PFSK-1 (cell line): ENCODE results near the gene AHCYL1.

ENCODE experiments used
- FOXP2 ChIP-seq: optimal IDR thresholded peaks from 2 replicates; pipeline ENCODE3; 2011; ENCODE audit warnings: borderline replicate concordance, control low read depth, inconsistent platforms; ENCODE audit not compliant: insufficient read depth; ENCODE audit errors: extremely low read length, extremely low read depth
- POLR2AphosphoS5 ChIP-seq: IDR thresholded peaks from 2 replicates; pipeline ENCODE4 v1.6.1; 2012; ENCODE audit warnings: low read depth, mild to moderate bottlenecking, control low read depth, low read length, moderate library complexity
- REST ChIP-seq, 2 experiments: IDR thresholded peaks; 2 replicates each; pipeline versions ENCODE4 v1.6.1 to v1.8.0; 2011 to 2012; ENCODE audit warnings: low read depth in 2 of 2, low read length in 2 of 2, control low read depth in 1 of 2, inconsistent platforms in 1 of 2, mild to moderate bottlenecking in 1 of 2, moderate library complexity in 1 of 2; ENCODE audit not compliant: insufficient read depth in 1 of 2
- SIN3A ChIP-seq: IDR thresholded peaks from 2 replicates; pipeline ENCODE4 v1.6.1; 2012; ENCODE audit warnings: mild to moderate bottlenecking, low read length, moderate library complexity, borderline replicate concordance; ENCODE audit not compliant: insufficient read depth
- TAF1 ChIP-seq: IDR thresholded peaks from 2 replicates; pipeline ENCODE4 v1.6.1; 2012; ENCODE audit warnings: low read length, control low read depth, borderline replicate concordance; ENCODE audit not compliant: insufficient read depth

AHCYL1 gene

GRCh38 chr1:110018396-110018795, 33.8 kb downstream of the AHCYL1 start:
- TF ChIP-seq TAF1: no peak
- no peak for TF ChIP-seq POLR2AphosphoS5
- TF ChIP-seq FOXP2: no peak
- no peak for TF ChIP-seq SIN3A
- no peak for TF ChIP-seq REST (IDR thresholded peaks at IDR 0.05; ENCODE audit: insufficient read depth in 1 of 2, low read depth in 2 of 2, low read length in 2 of 2)

GRCh38 chr1:110019770-110020169, 35.2 kb downstream of the AHCYL1 start:
- TF ChIP-seq TAF1 (no peak), REST (IDR thresholded peaks at IDR 0.05; ENCODE audit: insufficient read depth in 1 of 2, low read depth in 2 of 2, low read length in 2 of 2) (no peak), FOXP2 (no peak), SIN3A (no peak), POLR2AphosphoS5 (no peak)

- no peak for TF ChIP-seq SIN3A
These were observed 36.7 kb downstream of the AHCYL1 start for GRCh38 chr1:110021285-110021684.

GRCh38 chr1:110024613-110025012, 40.0 kb downstream of the AHCYL1 start:
- TF ChIP-seq FOXP2: no peak
- no peak for TF ChIP-seq REST (IDR thresholded peaks at IDR 0.05; ENCODE audit: insufficient read depth in 1 of 2, low read depth in 2 of 2, low read length in 2 of 2)
- TF ChIP-seq POLR2AphosphoS5: no peak
- no peak for TF ChIP-seq TAF1
- TF ChIP-seq SIN3A: no peak

- TF ChIP-seq TAF1: no peak
- no peak for TF ChIP-seq FOXP2
- TF ChIP-seq SIN3A: no peak
- TF ChIP-seq POLR2AphosphoS5: no peak
- no peak for TF ChIP-seq REST (IDR thresholded peaks at IDR 0.05; ENCODE audit: insufficient read depth in 1 of 2, low read depth in 2 of 2, low read length in 2 of 2)
These were observed 47.8 kb downstream of the AHCYL1 start for GRCh38 chr1:110032327-110032726.

- no peak for TF ChIP-seq SIN3A
These were observed 48.9 kb downstream of the AHCYL1 start for GRCh38 chr1:110033421-110033820.
